GM20000 (cell line): ENCODE measurements around the gene MEF2D.

Source experiments
- DNase-seq: peaks from one replicate; pipeline ENCODE4 v3.0.0; 2012; ENCODE audit warnings: low spot score
- TF ChIP-seq, protein P1 (sequence below): IDR thresholded peaks from 2 replicates; pipeline ENCODE4 v1.5.1; 2012; ENCODE audit warnings: mild to moderate bottlenecking, control low read depth; ENCODE audit errors: extremely low read depth, missing control alignments

The MEF2D gene

DNA sequence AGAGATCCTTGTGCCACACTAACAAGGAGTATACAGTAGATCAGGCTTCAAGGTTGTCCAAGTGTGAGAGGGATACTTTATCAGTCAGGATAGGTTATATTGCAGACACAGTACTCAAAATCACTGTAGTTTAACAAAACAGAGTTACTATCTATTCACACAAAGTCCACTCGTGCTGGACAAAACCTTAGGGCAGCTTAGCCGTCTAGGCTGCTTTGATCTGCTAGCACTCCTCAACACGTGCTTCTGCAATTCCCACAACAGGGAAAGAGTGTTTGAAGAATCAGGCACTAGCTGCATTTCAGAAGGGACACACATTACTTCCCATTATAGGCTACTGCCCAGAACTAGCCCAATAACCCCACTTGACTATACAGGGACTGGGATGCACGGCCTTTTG lies 39.5 kb downstream of the MEF2D start:
- TF ChIP-seq, protein P1, sequence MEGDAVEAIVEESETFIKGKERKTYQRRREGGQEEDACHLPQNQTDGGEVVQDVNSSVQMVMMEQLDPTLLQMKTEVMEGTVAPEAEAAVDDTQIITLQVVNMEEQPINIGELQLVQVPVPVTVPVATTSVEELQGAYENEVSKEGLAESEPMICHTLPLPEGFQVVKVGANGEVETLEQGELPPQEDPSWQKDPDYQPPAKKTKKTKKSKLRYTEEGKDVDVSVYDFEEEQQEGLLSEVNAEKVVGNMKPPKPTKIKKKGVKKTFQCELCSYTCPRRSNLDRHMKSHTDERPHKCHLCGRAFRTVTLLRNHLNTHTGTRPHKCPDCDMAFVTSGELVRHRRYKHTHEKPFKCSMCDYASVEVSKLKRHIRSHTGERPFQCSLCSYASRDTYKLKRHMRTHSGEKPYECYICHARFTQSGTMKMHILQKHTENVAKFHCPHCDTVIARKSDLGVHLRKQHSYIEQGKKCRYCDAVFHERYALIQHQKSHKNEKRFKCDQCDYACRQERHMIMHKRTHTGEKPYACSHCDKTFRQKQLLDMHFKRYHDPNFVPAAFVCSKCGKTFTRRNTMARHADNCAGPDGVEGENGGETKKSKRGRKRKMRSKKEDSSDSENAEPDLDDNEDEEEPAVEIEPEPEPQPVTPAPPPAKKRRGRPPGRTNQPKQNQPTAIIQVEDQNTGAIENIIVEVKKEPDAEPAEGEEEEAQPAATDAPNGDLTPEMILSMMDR: no peak
- DNase-seq: no peak

DNA sequence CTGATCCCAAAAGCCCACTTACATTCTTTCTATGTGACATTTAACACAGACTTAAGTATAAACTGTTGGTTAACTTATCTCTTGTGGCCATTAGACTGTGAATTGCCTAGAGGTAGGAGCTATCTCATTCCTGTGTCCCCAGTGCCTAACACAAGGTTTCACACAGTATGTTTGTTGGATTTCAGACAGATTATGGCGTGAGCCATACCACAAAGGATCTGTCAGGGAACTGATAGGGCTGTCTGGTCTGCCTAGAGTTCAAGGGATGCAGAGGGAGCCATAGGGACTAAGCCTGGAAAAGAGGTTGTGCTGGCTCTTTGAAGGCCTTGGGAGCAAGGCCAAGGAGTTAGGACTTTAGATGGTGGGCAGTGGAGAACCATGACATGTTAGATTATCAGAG lies 40.0 kb downstream of the MEF2D start:
- TF ChIP-seq, protein P1: no peak
- DNase-seq: no peak

DNA sequence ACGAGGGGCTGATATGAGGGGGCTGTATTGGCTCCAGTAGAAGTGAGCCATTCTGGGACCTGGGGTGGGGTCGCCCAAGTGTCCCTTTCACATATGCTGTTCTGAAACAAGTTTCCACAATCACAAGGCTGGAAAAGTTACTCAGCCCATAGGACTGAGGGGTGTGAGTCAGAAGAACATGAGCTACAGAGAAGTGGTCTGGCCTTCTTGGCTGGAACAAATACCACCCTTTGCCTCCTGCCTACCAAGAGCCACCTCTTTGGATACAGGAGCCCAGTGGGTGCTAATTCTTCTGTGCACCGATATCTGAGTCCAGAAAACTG lies 42.4 kb downstream of the MEF2D start:
- no peak for DNase-seq
- TF ChIP-seq, protein P1: no peak

DNA sequence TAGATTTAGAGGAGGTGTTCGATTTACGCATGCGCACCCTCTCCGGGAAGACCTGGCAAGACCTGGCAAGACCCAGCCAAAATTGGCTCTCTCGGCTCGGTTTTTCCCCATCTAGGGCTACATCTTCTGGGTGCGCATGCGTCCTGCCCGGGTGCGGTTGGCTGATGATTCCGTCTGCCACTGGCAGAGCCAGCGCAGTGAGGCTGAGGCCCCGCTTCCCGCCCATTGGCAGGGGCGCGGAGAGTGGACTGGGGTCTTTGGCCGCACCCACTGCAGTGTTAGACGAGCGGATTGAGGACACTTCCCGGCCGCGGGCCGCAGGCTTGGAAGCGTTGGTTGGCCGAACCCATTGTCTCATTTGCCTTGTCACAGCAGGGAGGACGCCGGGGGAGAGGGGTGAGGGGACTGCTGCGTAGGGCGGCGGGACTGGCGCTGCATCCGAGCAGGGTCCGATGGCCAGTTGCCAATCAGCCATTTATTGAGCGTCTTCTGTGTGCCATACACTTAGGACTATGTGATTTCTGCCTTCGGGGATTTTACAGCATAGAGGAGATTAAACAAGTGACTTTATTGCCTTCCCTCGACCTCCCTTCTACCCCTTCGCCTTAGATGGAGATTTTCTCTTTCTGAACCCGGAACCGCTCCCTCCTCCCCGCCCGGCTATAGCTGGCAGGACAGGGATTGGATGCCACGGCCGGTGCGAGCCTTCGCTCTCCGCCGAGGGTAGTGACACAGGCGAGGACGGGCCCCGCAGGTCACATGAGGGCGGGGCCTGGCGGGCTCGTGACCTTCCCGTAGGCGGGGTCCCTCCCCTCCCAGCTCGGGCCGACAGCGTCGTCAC lies 43.7 kb downstream of the MEF2D start:
- TF ChIP-seq, protein P1: no peak
- peak; percentile 94 for DNase-seq

DNA sequence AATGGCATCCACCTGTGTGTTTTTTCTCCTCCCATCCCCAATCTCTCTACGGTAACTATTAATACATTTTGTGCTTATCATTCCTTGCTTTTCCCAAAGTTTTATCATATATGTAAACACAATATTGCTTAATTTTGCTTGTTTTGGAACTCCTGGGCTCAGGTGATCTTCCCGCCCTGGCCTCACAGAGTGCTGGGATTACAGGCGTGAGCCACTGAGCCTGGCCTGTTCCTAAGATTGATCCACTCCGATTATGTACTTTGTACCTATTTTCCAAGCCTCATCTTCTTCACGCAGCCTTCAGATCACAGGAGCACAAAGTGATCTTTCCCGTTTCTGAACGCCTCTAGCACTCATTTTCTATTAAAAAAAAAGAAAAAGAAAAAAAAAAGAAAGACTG lies 45.2 kb downstream of the MEF2D start:
- TF ChIP-seq, protein P1: no peak
- no peak for DNase-seq

DNA sequence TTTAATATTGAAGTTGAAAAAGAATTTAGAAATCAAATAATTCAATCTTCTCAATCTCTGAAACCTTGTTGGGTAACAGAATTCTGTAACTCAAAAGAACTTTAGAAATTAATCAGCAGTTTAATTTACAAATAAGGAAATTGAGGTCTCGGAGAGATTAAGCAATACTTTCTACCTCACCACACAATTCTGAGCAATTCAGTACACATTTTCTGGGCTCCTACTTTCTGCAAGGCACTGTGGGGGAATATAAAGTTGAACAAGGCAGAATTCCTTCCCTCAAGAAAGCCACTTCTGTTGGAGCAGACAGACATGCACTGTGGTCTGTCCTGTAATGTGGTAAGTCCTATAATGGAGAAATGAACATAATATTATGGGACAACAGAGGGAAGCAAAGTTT lies 47.7 kb downstream of the MEF2D start:
- no peak for DNase-seq

DNA sequence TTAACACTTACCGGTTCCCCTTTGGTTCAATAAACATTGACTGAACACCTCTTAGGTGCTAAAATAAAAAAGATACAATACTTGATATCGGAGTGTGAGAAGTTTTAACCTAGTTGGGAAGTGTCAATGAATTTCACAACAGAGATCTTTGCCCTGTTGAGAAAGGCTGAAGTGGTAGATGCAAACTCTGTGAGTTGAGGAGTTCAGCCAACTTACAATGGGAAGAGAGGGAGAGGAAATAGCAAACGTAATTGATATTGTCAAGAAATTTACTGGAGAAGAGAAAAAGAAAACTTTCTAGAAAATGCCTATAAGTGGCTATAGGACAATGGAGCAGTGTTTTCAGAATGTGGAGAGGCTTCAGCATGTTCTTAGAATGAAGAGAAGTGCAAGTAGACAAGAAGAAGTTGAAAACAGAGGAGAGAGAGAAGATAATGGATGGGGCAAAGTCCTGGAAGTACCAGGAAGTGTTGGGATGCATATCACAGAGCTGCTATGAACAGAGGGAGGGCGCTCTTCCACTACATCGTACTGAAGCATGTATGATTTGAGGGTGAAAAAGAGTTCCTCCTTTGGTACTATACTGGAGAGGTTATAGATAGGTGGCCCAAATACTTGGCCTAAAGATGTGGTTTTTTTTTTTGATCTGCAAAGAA lies 48.9 kb downstream of the MEF2D start:
- TF ChIP-seq, protein P1: no peak
- no peak for DNase-seq

More for the DNA sequence above, 47.7 kb downstream of the MEF2D start:
- TF ChIP-seq, protein P1: no peak
